IMR-90 (cell line): ENCODE measurements around the gene FIBCD1. TPM values are rescaled to one million over a fixed set of nuclear protein-coding genes. Genes with fewer than 3 reads are reported as not detected.
"Not testable (repeated sequence)": the region's sequence is repeated elsewhere in the genome, so short reads cannot be mapped to it uniquely, and the experiment has no call there.

ENCODE experiments used
- ATAC-seq: fragments of 200-7000 bp; cut with Tn5 transposase; 2 replicates; pipeline ENCODE4 v1.9.1; 2020; ENCODE audit warnings: low read depth, mild to moderate bottlenecking, moderate library complexity
- BruUV-seq: library from RNA; stranded (reverse); fragments of 400-500 nt; replicated peaks from 2 replicates; lab custom pipeline; 2021; lab: Mats Ljungman, UMichigan
- CTCF ChIA-PET: fragments of 300-600 bp; formaldehyde crosslinking; extraction: SDS; loops from one replicate; lab custom pipeline; 2021; ENCODE audit warnings: antibody characterized with exemption; lab: Yijun Ruan, JAX
- POLR2A ChIA-PET: fragments of 300-600 bp; sonication (Branson Sonifier 250); formaldehyde crosslinking; loops from one replicate; lab custom pipeline; 2022; ENCODE audit warnings: antibody characterized with exemption; ENCODE audit not compliant: unreplicated experiment; lab: Charles Lee
- DNase-seq: peaks from one replicate; pipeline ENCODE4 v3.0.0; 2013
- H2AFZ ChIP-seq: replicated peaks from 2 replicates; pipeline ENCODE3; 2013; ENCODE audit warnings: low read length, mild to moderate bottlenecking; ENCODE audit not compliant: poor library complexity
- H2AK5ac ChIP-seq: 2 replicates; pipeline ENCODE4 v1.6.1; 2013; ENCODE audit warnings: low read depth, low read length, inconsistent platforms
- H2AK9ac ChIP-seq: replicated peaks from 2 replicates; pipeline ENCODE3; 2013; ENCODE audit warnings: mild to moderate bottlenecking, low read depth, low read length, moderate library complexity; ENCODE audit not compliant: poor library complexity
- H2BK120ac ChIP-seq: 2 replicates; pipeline ENCODE4 v1.6.1; 2013; ENCODE audit warnings: low read depth, low read length, inconsistent platforms
- H2BK15ac ChIP-seq: 3 replicates; pipeline ENCODE4 v1.6.1; 2013; ENCODE audit warnings: low read depth, low read length, inconsistent platforms
- H2BK20ac ChIP-seq: 2 replicates; pipeline ENCODE4 v1.6.1; 2013; ENCODE audit warnings: low read depth, mild to moderate bottlenecking, inconsistent platforms, low read length, moderate library complexity
- H2BK5ac ChIP-seq: 2 replicates; pipeline ENCODE4 v1.6.1; 2013; ENCODE audit warnings: mild to moderate bottlenecking, low read depth, low read length, inconsistent platforms; ENCODE audit not compliant: poor library complexity, severe bottlenecking
- H3K14ac ChIP-seq: replicated peaks from 2 replicates; pipeline ENCODE4 v1.6.1; 2013; ENCODE audit warnings: low read depth, low read length, inconsistent platforms
- H3K18ac ChIP-seq: 2 replicates; pipeline ENCODE4 v1.6.1; 2013; ENCODE audit warnings: low read depth, low read length, control low read depth
- H3K23ac ChIP-seq: 2 replicates; pipeline ENCODE4 v1.6.1; 2013; ENCODE audit warnings: low read depth, low read length, inconsistent platforms
- H3K27ac ChIP-seq: 2 replicates; pipeline ENCODE4 v1.5.1; 2013; ENCODE audit warnings: mild to moderate bottlenecking, control low read depth, low read length; ENCODE audit not compliant: insufficient read depth
- H3K27me3 ChIP-seq: 2 replicates; pipeline ENCODE4 v1.6.1; 2013; ENCODE audit warnings: low read length; ENCODE audit not compliant: control insufficient read depth, insufficient read depth
- H3K36me3 ChIP-seq: 2 replicates; pipeline ENCODE4 v1.6.1; 2013; ENCODE audit warnings: low read length, mixed read lengths; ENCODE audit not compliant: control insufficient read depth, insufficient read depth
- H3K4ac ChIP-seq: 2 replicates; pipeline ENCODE4 v1.6.1; 2013; ENCODE audit warnings: low read depth, low read length, inconsistent platforms
- H3K4me1 ChIP-seq: 2 replicates; pipeline ENCODE4 v1.6.1; 2013; ENCODE audit warnings: low read length, mixed read lengths; ENCODE audit not compliant: control insufficient read depth, insufficient read depth
- H3K4me2 ChIP-seq: 2 replicates; pipeline ENCODE4 v1.6.1; 2013; ENCODE audit warnings: low read depth, mild to moderate bottlenecking, control low read depth, low read length, moderate library complexity
- H3K4me3 ChIP-seq: 2 replicates; pipeline ENCODE4 v1.5.1; 2013; ENCODE audit warnings: low read depth, mild to moderate bottlenecking, control low read depth, low read length, moderate library complexity; ENCODE audit not compliant: insufficient read depth
- H3K56ac ChIP-seq: 2 replicates; pipeline ENCODE4 v1.6.1; 2013; ENCODE audit warnings: low read length, inconsistent platforms; ENCODE audit not compliant: insufficient read depth; ENCODE audit errors: extremely low read depth
- H3K79me1 ChIP-seq, 2 experiments: 2 replicates each; pipeline ENCODE4 v1.6.1; 2013; ENCODE audit warnings: low read length in 2 of 2, inconsistent platforms in 1 of 2, low read depth in 1 of 2
- H3K9ac ChIP-seq: 2 replicates; pipeline ENCODE4 v1.6.1; 2013; ENCODE audit warnings: low read depth, low read length, control low read depth
- H3K9me1 ChIP-seq: 2 replicates; pipeline ENCODE4 v1.6.1; 2013; ENCODE audit warnings: low read length, inconsistent platforms; ENCODE audit not compliant: insufficient read depth
- H3K9me3 ChIP-seq: 2 replicates; pipeline ENCODE4 v1.6.1; 2013; ENCODE audit warnings: low read length; ENCODE audit not compliant: control insufficient read depth, insufficient read depth
- H4K20me1 ChIP-seq: 2 replicates; pipeline ENCODE4 v1.6.1; 2013; ENCODE audit warnings: low read length, inconsistent platforms; ENCODE audit not compliant: insufficient read depth
- H4K5ac ChIP-seq: 2 replicates; pipeline ENCODE4 v1.6.1; 2013; ENCODE audit warnings: mild to moderate bottlenecking, low read depth, low read length, control low read depth
- H4K8ac ChIP-seq, 2 experiments: 2 replicates each; pipeline ENCODE4 v1.6.1; 2013; ENCODE audit warnings: low read depth in 2 of 2, low read length in 2 of 2, control low read depth in 1 of 2, inconsistent platforms in 1 of 2
- H4K91ac ChIP-seq: 2 replicates; pipeline ENCODE4 v1.6.1; 2013; ENCODE audit warnings: low read depth, low read length, inconsistent platforms; ENCODE audit not compliant: insufficient read depth
- WGBS, 2 experiments: methylation state at CpG; one replicate each; pipeline versions ENCODE4 v1.1.5 to v1.1.7; 2013; ENCODE audit warnings: missing lambda C conversion rate in 2 of 2; ENCODE audit not compliant: insufficient read length in 1 of 2; ENCODE audit errors: extremely low coverage in 2 of 2; 5-methylcytosine and 5-hydroxymethylcytosine counted together
- dilution Hi-C: fragments of 300-500 bp; cut with HindIII; formaldehyde crosslinking; loops from one replicate; pipeline ENCODE4 v1.14.3; 2018; ENCODE audit warnings: low sequenced_read_pairs; ENCODE audit not compliant: unreplicated experiment
- in situ Hi-C: fragments of 300-500 bp; cut with MboI; formaldehyde crosslinking; loops from 3 replicates; pipeline ENCODE4 v1.14.3; 2019; ENCODE audit warnings: low sequenced_read_pairs, inconsistent platforms, mixed read lengths
- intact Hi-C: fragments of 100-400 bp; cut with micrococcal nuclease; formaldehyde crosslinking; loops from 2 replicates; pipeline ENCODE4 v1.10.0; 2022
- polyA plus RNA-seq, 3 experiments: library from polyadenylated mRNA; depleted of rRNA; stranded (reverse); fragments of >200 nt; gene quantifications; 2 replicates each; pipeline ENCODE4 v1.2.3, GENCODE V29; 2012; ENCODE audit warnings: low replicate concordance in 1 of 3
- total RNA-seq: library from RNA; depleted of rRNA; stranded (reverse); fragments of >200 nt; gene quantifications from 2 replicates; pipeline ENCODE4 v1.2.3, GENCODE V29; 2012

Gene FIBCD1
- total and polyA plus RNA-seq, 2 of the 4 experiments (the other 2 are of a cell fraction): 1.1 to 10.1 TPM

- H2AK9ac ChIP-seq, H4K20me1 ChIP-seq, H3K9me3 ChIP-seq, H3K36me3 ChIP-seq, ATAC-seq, H2BK15ac ChIP-seq, H4K8ac ChIP-seq, H2BK120ac ChIP-seq, H2BK20ac ChIP-seq, POLR2A ChIA-PET, H2AK5ac ChIP-seq, dilution Hi-C loops, H3K4me3 ChIP-seq, H4K5ac ChIP-seq, H2AFZ ChIP-seq, H3K79me1 ChIP-seq, H3K4me1 ChIP-seq, H3K4ac ChIP-seq, H3K4me2 ChIP-seq, BruUV-seq, H3K27me3 ChIP-seq, in situ Hi-C loops, CTCF ChIA-PET, H2BK5ac ChIP-seq, H3K9me1 ChIP-seq, intact Hi-C loops, H3K27ac ChIP-seq, H3K9ac ChIP-seq, H3K56ac ChIP-seq, H4K91ac ChIP-seq, H3K23ac ChIP-seq, H3K18ac ChIP-seq, DNase-seq, H3K14ac ChIP-seq: not testable (repeated sequence)
- no CpG with 5 or more reads among the region's 1 CpG for WGBS, 2 experiments
Observed at GRCh38 chr9:130910670-130911069, 28.4 kb downstream of the FIBCD1 start.

DNA sequence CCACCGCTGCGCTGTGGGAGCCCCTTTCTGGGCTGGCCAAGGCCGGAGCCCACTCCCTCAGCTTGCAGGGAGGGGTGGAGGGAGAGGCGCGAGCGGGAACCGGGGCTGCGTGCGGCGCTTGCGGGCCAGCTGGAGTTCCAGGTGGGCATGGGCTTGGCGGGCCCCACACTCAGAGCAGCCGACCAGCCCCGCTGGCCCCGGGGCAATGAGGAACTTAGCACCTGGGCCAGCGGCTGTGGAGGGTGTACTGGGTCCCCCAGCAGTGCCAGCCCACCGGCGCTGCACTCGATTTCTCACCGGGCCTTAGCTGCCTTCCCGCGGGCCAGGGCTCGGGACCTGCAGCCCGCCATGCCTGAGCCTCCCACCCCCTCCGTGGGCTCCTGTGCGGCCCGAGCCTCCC lies 29.0 kb downstream of the FIBCD1 start:
- intact Hi-C loops, H3K4me2 ChIP-seq, H3K56ac ChIP-seq, H3K27me3 ChIP-seq, H3K79me1 ChIP-seq, H3K4ac ChIP-seq, H3K4me3 ChIP-seq, H3K9ac ChIP-seq, H2BK15ac ChIP-seq, BruUV-seq, DNase-seq, H3K36me3 ChIP-seq, H3K4me1 ChIP-seq, H3K14ac ChIP-seq, H2BK5ac ChIP-seq, dilution Hi-C loops, H4K20me1 ChIP-seq, in situ Hi-C loops, H2AFZ ChIP-seq, H2BK120ac ChIP-seq, H2AK9ac ChIP-seq, H2AK5ac ChIP-seq, POLR2A ChIA-PET, H4K8ac ChIP-seq, H4K5ac ChIP-seq, H2BK20ac ChIP-seq, H3K27ac ChIP-seq, H3K23ac ChIP-seq, H3K9me3 ChIP-seq, H3K18ac ChIP-seq, H3K9me1 ChIP-seq, H4K91ac ChIP-seq, ATAC-seq: not testable (repeated sequence)
- CTCF ChIA-PET: interaction anchor here (0.7 kb wide), 1 partner anchor 706 kb away, joined by 3 read pairs; no protein-coding TSS in a partner anchor
- WGBS, 2 experiments: 100% methylated on average over 5 of the region's 27 CpGs; no CpG with 5 or more reads in 1 of the 2 experiments
